Smooth muscle cell (in vitro differentiated cells): ENCODE results near the gene COBLL1. TPM values are rescaled to one million over a fixed set of nuclear protein-coding genes. Genes with fewer than 3 reads are reported as not detected.

Experiments used
- DNase-seq: peaks from one replicate; lab custom pipeline; 2025; ENCODE audit not compliant: unreplicated experiment; lab: John Stamatoyannopoulos, UW
- H2AFZ ChIP-seq: fragments of 200-600 bp; sonication (generic); 2 replicates; pipeline ENCODE4 v1.6.0; 2016; ENCODE audit warnings: antibody characterized with exemption, low read depth, mild to moderate bottlenecking
- H3F3A ChIP-seq: fragments of 200-600 bp; sonication (generic); 2 replicates; pipeline ENCODE4 v1.6.0; 2017; ENCODE audit warnings: antibody characterized with exemption, low read depth
- H3K27ac ChIP-seq: fragments of 200-600 bp; sonication (generic); 2 replicates; pipeline ENCODE4 v1.5.1; 2016; ENCODE audit warnings: low read depth, mild to moderate bottlenecking
- H3K27me3 ChIP-seq: fragments of 200-600 bp; sonication (generic); 2 replicates; pipeline ENCODE4 v1.6.1; 2016; ENCODE audit warnings: low read depth, mild to moderate bottlenecking
- H3K36me3 ChIP-seq: fragments of 200-600 bp; sonication (generic); 2 replicates; pipeline ENCODE4 v1.5.1; 2016; ENCODE audit warnings: low read depth
- H3K4me1 ChIP-seq: fragments of 200-600 bp; sonication (generic); 2 replicates; pipeline ENCODE4 v1.5.1; 2016; ENCODE audit warnings: low read depth
- H3K4me2 ChIP-seq: fragments of 200-600 bp; sonication (generic); 2 replicates; pipeline ENCODE4 v1.6.0; 2016; ENCODE audit warnings: mild to moderate bottlenecking
- H3K4me3 ChIP-seq: fragments of 200-600 bp; sonication (generic); 2 replicates; pipeline ENCODE4 v1.5.1; 2016; ENCODE audit warnings: mild to moderate bottlenecking
- H3K79me2 ChIP-seq: fragments of 200-600 bp; sonication (generic); 2 replicates; pipeline ENCODE4 v1.6.0; 2016; ENCODE audit warnings: low read depth, mild to moderate bottlenecking
- H3K9ac ChIP-seq: fragments of 200-600 bp; sonication (generic); 2 replicates; pipeline ENCODE4 v1.6.0; 2016; ENCODE audit warnings: low read depth
- H3K9me3 ChIP-seq: fragments of 200-600 bp; sonication (generic); replicated peaks from 2 replicates; pipeline ENCODE4 v1.5.1; 2016; ENCODE audit warnings: low read depth
- H4K20me1 ChIP-seq: fragments of 200-600 bp; sonication (generic); 2 replicates; pipeline ENCODE4 v1.6.0; 2016; ENCODE audit warnings: low read depth
- WGBS: methylation state at CpG from one replicate; pipeline ENCODE4 v1.1.7; 2016; ENCODE audit warnings: low lambda C conversion rate; 5-methylcytosine and 5-hydroxymethylcytosine counted together
- polyA plus RNA-seq: library from polyadenylated mRNA; unstranded; fragments of >200 nt; fragmentation: Nextera tagmentation; extraction: Ambion mirVana; gene quantifications from 2 replicates; pipeline ENCODE4 v1.2.1, GENCODE V29; 2016
- total RNA-seq: library from RNA; depleted of rRNA; stranded (reverse); fragments of >200 nt; gene quantifications from 2 replicates; pipeline ENCODE4 v1.2.3, GENCODE V29; 2014
- TF ChIP-seq, protein P1 (sequence below): fragments of 200-600 bp; sonication (generic); IDR thresholded peaks from 2 replicates; pipeline ENCODE4 v1.5.1; 2017; ENCODE audit warnings: borderline replicate concordance, mild to moderate bottlenecking, antibody characterized with exemption; ENCODE audit not compliant: insufficient read depth, poor library complexity, severe bottlenecking

Gene COBLL1
- total and polyA plus RNA-seq, 2 experiments from 2014 or later = 5.2 to 17.4 TPM

DNA sequence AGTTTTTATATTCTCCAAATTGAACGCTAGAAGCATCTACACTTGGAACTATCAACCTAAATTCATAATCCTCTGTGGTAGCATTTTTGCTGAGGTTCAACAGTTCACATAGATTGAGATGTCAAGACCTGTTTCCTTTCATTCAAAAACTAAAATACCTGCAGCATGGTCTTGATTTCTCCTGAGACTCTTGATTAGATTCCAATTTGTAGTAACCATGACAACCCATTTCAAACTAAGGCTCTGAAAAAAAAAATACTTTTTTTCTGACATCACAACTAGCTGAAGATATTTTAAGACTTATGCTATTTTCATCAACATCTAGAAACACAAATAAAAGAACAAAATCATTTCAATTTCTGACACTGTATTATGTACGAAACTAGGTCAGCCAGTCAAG, 29.8 kb downstream of the COBLL1 start:
- H3K36me3 ChIP-seq = no peaks in the 10 kb centered on the region

DNA sequence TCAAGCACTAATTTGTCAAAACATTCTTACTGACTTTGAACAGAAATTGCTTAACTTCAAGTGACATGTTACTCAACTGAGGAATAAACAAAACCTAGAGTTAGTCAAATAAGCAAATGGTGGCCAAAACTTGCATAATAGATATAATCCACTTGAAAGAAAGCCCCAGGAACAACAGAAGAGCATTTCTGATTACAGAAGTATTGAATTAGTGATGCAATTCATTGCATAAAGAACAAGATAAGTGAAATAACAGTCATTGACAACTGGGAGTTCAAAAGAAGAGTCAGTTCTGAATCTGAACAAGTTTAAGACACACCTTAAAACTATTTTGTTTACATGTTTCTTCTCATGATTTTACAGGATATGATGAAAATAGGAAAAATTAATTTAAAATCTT, 30.8 kb downstream of the COBLL1 start:
- Histone ChIP-seq H3K4me2 (no peak overlapping the region), H4K20me1 (no peaks in the 10 kb centered on the region), H2AFZ (no peak overlapping the region), H3K36me3 (no peaks in the 10 kb centered on the region), H3F3A (no peaks in the 10 kb centered on the region), H3K27me3 (no peaks in the 10 kb centered on the region), H3K4me3 (no peak overlapping the region), H3K79me2 (peaks cover 24% of the 10 kb centered on the region), H3K4me1 (peaks cover 3% of the 10 kb centered on the region), H3K27ac (no peak overlapping the region), H3K9ac (no peak overlapping the region), H3K9me3 (no peaks in the 10 kb centered on the region)
- TF ChIP-seq, protein P1, sequence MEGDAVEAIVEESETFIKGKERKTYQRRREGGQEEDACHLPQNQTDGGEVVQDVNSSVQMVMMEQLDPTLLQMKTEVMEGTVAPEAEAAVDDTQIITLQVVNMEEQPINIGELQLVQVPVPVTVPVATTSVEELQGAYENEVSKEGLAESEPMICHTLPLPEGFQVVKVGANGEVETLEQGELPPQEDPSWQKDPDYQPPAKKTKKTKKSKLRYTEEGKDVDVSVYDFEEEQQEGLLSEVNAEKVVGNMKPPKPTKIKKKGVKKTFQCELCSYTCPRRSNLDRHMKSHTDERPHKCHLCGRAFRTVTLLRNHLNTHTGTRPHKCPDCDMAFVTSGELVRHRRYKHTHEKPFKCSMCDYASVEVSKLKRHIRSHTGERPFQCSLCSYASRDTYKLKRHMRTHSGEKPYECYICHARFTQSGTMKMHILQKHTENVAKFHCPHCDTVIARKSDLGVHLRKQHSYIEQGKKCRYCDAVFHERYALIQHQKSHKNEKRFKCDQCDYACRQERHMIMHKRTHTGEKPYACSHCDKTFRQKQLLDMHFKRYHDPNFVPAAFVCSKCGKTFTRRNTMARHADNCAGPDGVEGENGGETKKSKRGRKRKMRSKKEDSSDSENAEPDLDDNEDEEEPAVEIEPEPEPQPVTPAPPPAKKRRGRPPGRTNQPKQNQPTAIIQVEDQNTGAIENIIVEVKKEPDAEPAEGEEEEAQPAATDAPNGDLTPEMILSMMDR = no peak
- DNase-seq = no peak

More for the DNA sequence above, 29.8 kb downstream of the COBLL1 start:
- TF ChIP-seq, protein P1 = no peak
- H3F3A ChIP-seq = no peaks in the 10 kb centered on the region
- no peak overlapping the region for H3K9ac ChIP-seq
- no peaks in the 10 kb centered on the region for H3K27me3 ChIP-seq
- no peak overlapping the region for H3K4me2 ChIP-seq
- H3K79me2 ChIP-seq = peaks cover 24% of the 10 kb centered on the region
- no peak overlapping the region for H3K4me3 ChIP-seq
- H3K27ac ChIP-seq = no peak overlapping the region
- DNase-seq = no peak
- no peak overlapping the region for H2AFZ ChIP-seq
- H3K9me3 ChIP-seq = no peaks in the 10 kb centered on the region
- peaks cover 3% of the 10 kb centered on the region for H3K4me1 ChIP-seq
- WGBS = 99% methylated on average over 2 of the region's 2 CpGs
- H4K20me1 ChIP-seq = no peaks in the 10 kb centered on the region

DNA sequence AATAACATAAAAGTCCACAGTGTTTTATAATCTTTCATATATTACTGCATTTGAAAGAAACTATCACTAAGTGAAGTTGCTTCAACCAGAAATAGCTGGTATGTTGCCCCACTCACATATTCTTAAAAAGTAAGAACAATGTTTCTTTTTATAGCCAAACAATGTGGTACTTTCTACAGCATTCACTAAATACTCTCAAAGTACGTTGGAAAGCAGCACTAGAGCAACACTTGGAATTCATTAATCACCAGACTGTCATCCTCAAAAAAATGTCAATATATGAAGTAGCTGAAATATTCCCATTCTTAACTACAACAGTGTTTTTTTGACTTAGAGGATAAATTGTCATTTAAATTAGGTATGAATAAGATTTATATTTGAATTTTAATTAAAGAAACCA, 32.8 kb downstream of the COBLL1 start:
- Histone ChIP-seq H3K36me3 (no peaks in the 10 kb centered on the region), H3K4me1 (peaks cover 3% of the 10 kb centered on the region), H3K9ac (no peak overlapping the region), H4K20me1 (no peaks in the 10 kb centered on the region), H3F3A (no peaks in the 10 kb centered on the region), H3K27me3 (no peaks in the 10 kb centered on the region), H3K79me2 (peaks cover 24% of the 10 kb centered on the region), H3K4me2 (peak overlapping the region; percentile 22), H3K4me3 (no peak overlapping the region), H3K9me3 (no peaks in the 10 kb centered on the region), H2AFZ (no peak overlapping the region), H3K27ac (no peak overlapping the region)
- TF ChIP-seq, protein P1 = no peak
- 26% methylated on average over 1 of the region's 1 CpG for WGBS
- DNase-seq = no peak

DNA sequence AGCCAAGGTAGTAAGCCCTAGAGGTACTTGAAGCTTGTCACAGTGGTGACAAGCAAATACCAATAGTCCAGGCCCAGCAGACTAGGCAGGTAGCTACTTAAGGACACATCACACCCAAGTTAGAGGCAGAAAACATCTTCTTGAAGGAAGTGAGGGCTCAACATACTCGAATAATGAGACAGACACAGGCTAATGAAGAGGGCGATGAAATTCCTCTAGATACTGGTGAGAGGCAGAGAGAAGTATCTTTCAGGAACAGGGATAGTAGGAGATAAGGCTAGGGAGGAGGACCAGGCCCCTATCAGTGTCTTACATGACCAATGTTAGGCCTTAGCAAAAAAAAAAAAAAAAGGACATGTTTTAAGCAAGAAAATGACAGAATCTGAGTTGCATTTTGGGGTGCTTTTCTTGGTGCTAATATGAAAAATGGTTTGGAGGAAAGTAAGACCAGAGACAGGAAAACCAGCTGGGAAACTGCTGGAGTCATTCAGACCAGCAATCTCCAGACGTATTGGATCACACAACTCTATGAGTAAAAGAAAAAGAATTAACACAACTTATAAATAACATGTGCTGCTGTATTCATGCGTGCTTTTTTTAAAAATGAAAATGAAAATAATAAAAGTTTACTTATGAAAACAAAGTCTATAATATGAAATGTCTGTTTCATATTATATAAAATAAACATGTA, 37.7 kb downstream of the COBLL1 start:
- no peaks in the 10 kb centered on the region for H3K27me3 ChIP-seq
- DNase-seq = no peak
- peaks cover 4% of the 10 kb centered on the region for H3K79me2 ChIP-seq
- H3K27ac ChIP-seq = peak overlapping the region; percentile 70
- H3K4me2 ChIP-seq = peak overlapping the region; percentile 61
- no peaks in the 10 kb centered on the region for H3K9me3 ChIP-seq
- H3K9ac ChIP-seq = no peak overlapping the region
- H3K36me3 ChIP-seq = no peaks in the 10 kb centered on the region
- no peaks in the 10 kb centered on the region for H4K20me1 ChIP-seq
- TF ChIP-seq, protein P1 = no peak
- H3K4me1 ChIP-seq = peaks cover 3% of the 10 kb centered on the region
- H3F3A ChIP-seq = peaks cover 2% of the 10 kb centered on the region
- peak overlapping the region; percentile 77 for H2AFZ ChIP-seq
- WGBS = 44% methylated on average over 4 of the region's 4 CpGs
- H3K4me3 ChIP-seq = no peak overlapping the region
